ENCODE data around the gene LRRC2.
A peak's percentile ranks its signal among the peaks of the same experiment; 100 is the strongest.
"Not testable (repeated sequence)": the region's sequence is repeated elsewhere in the genome, so short reads cannot be mapped to it uniquely, and the experiment has no call there.

Gene LRRC2

GRCh38 chr3:46549989-46550388 lies 16.1 kb downstream of the LRRC2 start:
- no peak for DNase-seq

GRCh38 chr3:46549408-46549904 lies 16.6 kb downstream of the LRRC2 start:
- DNase-seq, result no peak

DNA sequence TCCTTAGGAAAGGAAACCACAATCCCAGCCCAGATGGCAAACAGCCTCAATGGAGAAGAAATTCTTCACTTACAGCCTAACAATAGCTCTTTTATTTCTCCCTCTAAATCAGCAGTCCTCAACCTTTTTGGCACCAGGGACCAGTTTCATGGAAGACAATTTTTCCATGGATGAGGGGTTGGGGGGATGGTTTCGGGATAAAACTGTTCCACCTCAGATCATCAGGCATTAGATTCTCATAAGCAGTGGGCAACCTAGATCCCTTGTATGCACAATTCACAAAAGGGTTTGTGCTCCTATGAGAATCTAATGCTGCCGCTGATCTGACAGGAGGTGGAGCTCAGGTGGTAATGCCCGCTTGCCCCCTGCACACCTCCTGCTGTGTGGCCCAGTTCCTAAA lies 17.5 kb downstream of the LRRC2 start:
- not testable (repeated sequence) for DNase-seq

DNA sequence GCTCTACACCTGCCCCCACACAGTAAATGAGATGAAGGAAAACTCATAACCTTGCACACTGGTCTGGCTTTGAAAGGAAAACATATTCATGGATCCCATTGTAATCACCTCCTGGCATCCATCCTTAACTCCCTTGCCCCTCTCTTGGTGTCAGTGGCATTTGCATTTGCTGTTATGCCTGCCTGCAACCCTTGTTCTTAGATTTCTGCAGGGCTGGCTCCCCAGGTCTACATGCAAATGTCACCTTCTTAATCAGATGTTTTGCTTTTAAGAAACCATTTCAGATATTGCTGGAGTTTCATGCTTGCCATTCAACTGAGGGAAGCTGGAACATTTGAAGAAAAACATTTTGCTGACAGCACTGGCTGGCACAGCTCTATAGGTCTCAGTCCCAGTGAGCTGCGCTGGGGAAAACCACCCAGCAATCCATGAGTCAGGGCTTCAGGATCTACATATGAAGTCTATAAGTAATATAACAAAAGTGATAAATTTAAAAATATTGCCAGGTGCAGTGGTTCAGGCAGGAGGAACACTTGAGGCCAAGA lies 19.1 kb downstream of the LRRC2 start:
- DNase-seq, result no peak

GRCh38 chr3:46545818-46546630 lies 20.1 kb downstream of the LRRC2 start:
- no peak for DNase-seq

GRCh38 chr3:46544771-46545503 lies 21.2 kb downstream of the LRRC2 start:
- no peak for DNase-seq

DNA sequence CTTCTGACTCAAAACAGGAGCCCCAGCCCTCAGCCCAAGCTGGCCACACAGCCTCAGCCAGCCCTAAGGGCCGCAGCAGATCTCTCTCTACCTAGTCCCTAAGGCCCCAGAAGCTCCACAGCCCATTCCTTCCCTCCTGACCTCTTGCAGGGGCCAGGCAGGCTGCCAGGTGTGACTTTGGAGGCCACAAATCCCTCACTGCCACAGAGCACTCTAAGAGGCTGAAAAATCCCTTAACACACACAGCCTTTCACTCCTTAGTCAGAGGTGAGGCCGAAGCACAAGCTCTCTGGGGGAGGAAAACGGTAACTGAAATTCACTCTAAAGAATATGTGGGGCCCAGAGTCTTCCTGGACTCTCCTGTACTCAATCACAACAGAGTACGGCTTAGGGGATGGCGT lies 23.3 kb downstream of the LRRC2 start:
- no peak for DNase-seq

- DNase-seq, result no peak
Observed at GRCh38 chr3:46542344-46542743, 23.8 kb downstream of the LRRC2 start.

DNA sequence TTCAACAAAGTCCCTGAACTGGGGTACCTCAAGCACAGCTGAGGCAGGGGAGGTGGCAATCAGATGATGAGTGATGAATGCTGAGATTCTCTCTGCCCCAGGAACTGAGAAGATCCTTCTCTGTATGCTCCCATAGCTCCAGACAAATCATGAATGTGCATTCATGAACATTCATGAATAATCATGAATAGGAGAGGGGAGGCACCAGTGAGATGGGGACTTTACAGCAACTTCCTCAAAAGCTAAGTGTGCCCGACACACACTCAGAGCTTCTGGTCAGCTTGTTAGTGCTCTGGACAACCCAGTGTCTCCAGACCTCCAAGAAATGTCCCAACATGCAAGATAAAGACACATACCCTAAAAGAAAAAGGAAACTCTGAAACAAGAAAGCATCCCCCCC lies 24.3 kb downstream of the LRRC2 start:
- DNase-seq, result no peak

DNA sequence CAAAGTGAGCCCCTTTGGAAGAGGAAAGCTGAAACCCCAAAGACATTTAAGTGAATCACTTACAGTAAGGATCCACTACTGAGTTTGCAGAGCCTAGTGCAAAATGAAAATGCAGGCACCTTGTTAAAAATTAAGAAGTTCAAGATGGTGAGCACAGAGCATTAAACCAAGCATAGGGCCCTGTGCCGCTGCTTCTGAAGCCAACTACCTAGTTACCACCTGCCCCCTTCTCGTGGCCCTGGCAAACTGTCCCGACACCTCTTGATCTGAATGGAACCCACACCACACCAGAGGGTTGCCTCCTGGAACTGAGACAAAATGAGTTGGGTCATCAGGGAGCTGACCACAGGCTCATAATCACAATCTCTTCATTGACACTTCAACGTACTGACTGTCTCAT lies 25.6 kb downstream of the LRRC2 start:
- no peak for DNase-seq

DNA sequence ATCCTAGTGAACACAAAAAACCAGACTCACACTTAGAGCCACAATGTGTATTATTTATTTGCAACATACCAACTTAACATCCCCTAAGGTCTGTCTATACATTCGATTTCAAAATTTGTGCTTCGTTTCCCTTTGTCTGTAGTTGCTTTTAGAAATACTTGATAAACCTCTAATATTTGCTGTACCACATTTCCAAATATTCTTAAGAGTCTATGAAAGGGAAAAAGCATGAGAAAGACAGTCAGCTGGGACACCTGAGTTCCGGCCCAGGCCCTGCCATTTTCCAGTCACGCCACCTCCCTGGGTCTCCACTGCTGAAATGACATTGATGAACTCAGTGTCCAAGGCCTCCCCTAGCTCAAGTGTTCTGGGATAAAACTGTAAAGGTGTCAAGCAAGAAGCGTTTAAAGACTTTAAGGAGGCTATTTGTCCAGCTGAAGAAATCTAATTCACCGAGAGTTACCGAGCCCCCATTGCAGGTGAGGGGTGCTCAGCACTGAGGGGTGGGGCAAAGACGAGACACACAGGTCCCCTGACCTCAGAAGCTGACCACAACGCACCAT lies 26.6 kb downstream of the LRRC2 start:
- no peak for DNase-seq

- peak; percentile 67 to 68 for DNase-seq
Observed at GRCh38 chr3:46538803-46539442, 27.2 kb downstream of the LRRC2 start.

DNA sequence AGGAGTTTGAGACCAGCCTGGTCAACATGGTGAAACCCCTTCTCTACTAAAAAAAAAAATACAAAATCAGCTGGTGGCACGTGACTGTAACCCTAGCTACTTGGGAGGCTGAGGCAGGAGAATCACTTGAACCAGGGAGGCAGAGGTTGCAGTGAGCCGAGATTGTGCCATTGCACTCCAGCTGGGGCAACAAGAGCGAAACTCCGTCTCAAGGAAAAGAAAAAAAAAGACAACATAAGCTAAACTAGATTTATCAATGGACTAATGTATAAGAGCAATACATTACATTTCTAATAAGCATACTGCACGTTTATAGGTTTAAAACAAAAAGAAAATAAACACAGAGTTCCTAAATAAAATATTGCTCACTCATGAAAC lies 27.7 kb downstream of the LRRC2 start:
- not testable (repeated sequence) for DNase-seq

- no peak for DNase-seq
Observed at GRCh38 chr3:46537779-46538178, 28.3 kb downstream of the LRRC2 start.

DNA sequence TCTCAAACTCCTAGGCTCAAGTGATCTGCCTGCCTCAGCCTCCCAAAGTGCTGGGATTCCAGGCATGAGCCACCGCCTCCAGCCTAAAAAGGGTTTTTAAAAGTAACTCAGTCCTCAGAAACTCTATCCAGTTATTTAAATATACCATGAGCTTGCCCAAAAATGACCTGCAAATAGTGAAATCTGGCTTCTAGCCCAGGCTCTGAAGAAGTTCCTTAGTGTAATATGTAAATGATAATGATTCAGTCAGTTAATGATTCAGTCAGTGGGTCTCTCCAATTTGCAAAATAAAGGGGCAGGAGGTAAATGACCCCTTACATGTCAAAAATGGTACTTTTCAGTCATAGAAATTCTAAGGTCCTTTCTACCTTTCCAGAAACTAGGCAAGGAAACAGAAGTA lies 28.8 kb downstream of the LRRC2 start:
- DNase-seq, result no peak

DNA sequence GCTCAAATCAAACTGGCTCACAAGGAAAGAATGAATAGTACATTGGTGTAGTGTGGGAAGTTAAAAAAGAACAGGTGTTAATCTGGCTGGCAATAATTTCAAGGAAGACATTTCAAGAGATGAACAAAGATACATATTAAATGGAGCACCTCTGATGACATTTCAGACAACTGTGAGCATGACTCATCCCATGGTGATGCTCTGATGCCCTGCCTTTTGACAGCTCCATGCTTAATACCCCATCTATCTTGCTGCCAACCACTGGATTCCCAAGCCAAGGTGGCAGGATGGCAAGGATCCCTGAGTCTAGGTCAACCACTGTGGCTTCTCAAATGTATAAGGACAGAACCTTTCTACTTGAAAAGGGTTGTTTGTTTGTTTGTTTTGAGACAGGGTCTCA lies 29.3 kb downstream of the LRRC2 start:
- DNase-seq, result no peak

DNA sequence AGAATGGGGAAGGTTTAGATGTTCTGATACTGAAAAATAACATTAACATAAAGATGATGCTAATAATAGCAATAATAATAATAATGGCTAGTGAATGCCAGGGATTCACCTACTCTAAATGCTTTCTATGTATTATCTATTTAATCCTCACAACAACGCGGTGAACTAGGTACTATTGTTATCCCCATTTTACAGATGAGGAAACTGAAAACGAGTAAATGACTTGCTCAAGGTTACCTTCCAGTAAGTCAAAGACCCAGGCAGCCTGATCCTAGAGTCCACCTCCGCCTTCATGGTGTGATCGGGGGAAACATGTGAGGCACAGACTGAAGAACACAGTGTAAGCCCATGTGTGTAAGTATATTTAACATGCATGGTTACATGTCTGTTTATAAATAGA lies 30.4 kb downstream of the LRRC2 start:
- no peak for DNase-seq

DNA sequence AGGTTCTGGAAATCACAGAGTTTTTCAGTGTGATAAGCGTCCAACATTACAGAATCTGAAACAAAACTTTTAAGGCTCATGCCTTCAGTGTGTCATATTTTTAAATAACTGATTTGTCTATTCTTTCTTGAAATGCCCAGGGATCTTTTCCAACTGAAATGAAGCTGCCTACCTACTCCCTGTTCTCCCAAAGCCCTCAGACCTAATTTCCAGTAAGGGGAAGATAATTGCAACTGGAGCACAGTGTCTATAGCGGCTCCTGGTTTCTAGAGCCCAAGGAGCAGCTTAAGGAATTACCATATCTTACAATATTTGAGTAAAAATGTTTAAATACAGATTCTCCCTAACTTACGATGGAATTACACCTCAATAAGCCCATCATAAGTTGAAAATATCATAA lies 33.0 kb downstream of the LRRC2 start:
- DNase-seq, result no peak

- DNase-seq, result no peak
Observed at GRCh38 chr3:46527239-46527638, 38.9 kb downstream of the LRRC2 start.

- DNase-seq, result no peak
Observed at GRCh38 chr3:46524832-46525231, 41.3 kb downstream of the LRRC2 start.

DNA sequence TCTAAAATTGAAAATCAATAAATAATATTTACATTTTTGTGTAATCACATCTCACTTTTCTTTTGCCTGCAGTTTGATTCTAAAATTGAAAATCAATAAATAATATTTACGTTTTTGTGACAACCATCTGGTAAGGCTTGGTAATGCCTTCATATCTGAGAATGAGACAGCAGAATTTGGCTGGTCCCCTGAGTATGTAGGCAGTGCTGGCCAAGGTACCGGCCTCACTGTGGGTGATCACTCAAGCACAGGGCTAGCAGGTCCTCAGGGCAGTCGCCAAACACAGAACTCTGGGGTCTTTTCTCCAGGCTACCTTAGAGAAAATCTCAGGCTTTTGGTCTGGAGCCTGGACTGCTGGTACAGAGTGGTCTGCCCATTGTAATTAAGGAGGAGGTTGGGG lies 42.1 kb downstream of the LRRC2 start:
- no peak for DNase-seq

- no peak for DNase-seq
Observed at GRCh38 chr3:46523556-46523955, 42.5 kb downstream of the LRRC2 start.

DNA sequence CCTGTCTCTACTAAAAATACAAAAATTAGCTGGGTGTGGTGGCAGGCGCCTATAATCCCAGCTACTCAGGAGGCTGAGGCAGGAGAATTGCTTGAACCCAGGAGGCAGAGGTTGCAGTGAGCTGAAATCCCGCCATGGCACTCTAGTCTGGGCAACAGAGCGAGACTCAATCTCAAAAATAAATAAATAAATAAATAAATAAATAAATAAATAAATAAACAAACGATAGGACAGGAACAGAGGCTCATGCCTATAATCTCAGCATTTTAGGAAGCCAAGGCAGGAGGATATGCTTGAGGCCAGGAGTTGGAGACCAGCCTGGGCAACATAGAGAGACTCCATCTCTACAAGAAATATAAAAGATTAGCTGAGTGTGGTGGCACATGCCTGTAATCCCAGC lies 43.9 kb downstream of the LRRC2 start:
- DNase-seq, result not testable (repeated sequence)
